GM19468 (cell line): ENCODE measurements around the gene ZFAND3.
"Not testable (repeated sequence)": the region's sequence is repeated elsewhere in the genome, so short reads cannot be mapped to it uniquely, and the experiment has no call there.

Experiments
- ATAC-seq: cut with Tn5 transposase; IDR thresholded peaks from one replicate; pipeline ENCODE4 v1.9.1; 2021; ENCODE audit warnings: mild to moderate bottlenecking, moderate library complexity, moderate number of reproducible peaks; ENCODE audit not compliant: unreplicated experiment; ENCODE audit errors: extremely low read depth

ZFAND3 gene

DNA sequence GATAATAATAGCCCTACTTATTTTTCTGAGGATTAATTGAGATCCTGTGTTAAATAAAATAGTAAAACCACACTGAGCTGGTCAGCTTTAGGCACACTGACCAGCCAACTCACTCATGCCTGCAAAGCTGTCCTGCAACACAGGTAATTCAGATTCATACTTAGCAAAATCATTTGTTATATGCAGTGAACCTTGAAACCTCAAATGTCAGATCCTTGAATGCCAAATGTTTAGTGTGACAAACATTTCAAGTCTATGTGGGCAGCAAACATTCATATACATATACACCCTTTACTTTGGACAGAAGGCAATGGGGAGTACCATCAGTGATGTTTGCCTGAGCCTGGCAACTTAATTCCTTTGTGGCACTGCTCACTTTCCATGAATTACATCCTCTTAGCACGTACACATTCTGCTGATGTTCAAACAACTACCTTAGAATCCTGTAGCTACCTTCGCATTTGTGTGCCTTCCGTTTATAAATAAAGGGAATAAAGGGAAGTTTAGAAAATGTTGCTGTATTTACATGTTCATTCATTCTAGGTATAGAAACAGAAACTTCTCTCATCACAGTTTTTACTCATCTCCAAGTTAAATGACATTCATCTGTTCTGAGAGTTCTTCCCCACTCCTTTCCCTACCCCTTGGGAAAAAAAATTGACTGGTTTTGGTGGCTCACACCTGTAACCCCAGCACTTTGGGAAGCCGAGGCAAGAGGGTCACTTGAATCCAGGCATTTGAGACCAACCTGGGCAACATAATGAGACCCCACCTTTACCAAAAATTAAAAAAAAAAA is 140.8 kb downstream of the ZFAND3 start:
- no peak for ATAC-seq

- not testable (repeated sequence) for ATAC-seq
Measured at GRCh38 chr6:37962481-37963080, 143.1 kb downstream of the ZFAND3 start.

DNA sequence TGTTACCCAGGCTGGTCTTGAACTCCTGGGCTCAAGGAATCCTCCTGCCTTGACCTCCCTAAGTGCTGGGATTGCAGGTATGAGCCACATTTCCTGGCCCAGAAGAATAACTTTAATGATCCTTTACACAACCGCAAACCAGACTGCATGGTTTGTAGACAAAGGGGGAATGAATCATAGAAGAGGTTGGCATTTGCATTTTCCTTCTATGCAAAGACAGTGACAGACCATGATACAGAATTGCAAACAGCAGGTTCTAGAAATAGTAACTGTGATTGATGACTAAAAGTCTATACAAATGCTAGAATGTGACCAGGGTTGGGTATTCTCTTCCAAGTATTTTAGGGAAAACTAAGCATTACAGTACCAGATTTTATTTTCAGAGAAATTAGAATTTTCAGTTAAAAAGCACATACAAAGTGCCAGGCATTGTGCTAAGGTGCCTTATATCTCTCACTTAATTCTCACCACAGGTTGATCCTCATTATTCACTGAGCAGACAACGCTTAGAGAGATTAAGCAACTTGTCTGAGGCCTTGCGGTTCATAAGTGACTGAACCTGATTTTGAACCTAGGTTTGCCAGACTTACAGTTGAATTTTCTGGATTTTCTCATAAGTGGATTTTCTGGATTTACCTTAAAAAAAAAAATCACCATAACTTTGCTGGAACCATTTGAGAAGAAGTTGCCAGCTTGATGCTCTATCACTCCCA is 146.6 kb downstream of the ZFAND3 start:
- no peak for ATAC-seq

DNA sequence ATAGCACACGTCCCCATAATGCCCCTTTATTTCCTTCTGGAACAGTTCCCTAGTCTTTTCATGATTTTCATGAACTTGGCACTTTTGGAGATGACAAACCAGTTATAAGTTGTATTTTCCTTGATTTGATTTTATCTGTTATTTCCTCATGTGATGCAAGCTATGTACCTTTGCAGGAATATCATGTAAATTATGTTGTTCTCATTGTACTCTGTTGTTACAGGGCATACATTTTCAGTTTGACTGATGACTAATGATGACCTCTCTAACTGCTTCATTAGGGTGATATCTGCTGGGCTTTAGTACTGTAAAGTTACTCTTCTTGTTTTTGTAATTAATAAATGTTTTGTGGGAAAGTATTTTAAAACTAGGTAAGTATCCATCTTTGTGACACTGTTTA is 147.3 kb downstream of the ZFAND3 start:
- ATAC-seq, result no peak

DNA sequence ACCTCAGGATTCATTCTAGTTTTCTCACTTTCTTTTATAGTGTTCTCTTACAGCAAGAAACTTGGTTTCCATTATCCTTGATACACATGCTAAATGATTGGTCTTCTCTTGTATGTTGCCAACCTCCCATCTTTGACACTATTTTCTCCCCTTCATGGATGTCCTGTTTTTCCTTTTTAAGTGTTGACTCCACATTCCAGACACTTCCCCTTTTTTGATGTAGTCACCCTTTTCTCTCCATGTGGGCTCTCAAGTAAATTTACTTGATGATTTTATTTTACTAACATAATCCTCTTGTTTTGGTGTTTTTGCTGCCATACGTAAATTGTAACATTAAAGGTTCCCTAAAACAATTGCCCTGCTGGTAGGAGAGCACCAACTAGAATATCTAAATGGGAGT is 148.1 kb downstream of the ZFAND3 start:
- no peak for ATAC-seq

DNA sequence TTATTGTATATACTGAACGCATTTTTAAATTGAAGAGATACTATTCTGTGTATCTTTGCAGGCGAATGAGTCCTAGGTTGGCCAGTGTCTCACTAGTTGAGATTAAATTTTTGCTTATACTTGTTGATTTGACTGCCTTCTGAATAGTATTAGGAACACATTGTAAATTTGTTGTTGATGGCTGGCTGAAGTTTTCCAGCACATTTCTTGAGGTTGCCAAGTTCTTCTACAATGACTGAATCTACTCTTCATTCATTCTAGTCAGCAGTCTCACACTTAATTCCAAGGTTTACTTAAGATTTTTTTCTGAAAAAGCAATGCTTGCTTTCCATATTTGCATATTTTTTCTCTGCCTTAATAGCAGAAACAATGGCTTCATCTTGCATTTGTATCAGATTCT is 151.7 kb downstream of the ZFAND3 start:
- no peak for ATAC-seq

DNA sequence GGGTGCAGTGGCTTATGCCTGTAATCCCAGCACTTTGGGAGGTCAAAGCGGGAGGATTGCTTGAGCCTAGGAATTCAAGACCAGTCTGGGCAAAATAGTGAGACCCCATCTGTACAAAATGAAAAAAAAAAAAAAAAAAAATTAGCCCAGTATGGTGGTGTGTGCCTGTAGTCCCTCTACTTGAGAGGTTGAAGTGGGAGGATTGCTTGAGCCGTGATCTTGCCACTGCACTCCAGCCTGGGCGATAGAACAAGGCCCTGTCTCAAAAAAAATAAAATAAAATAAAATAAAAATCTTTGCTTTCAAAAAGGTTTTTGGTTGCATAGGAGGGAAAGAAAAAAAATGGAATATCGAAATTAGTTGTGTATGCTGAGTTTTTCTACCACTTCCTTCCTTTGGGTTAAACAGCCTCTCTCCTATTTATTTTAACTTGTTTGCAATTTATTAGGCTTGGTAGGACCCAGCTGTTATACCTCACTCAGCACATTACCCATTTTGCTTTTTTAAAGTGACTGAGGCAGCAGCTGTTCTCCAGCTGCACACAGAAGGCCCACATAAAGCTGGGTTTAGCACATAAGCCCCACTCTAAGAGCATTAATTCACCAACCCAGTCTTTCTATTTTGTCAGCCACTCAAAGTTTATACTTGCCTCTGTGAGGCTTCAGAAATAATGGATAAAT is 152.3 kb downstream of the ZFAND3 start:
- no peak for ATAC-seq

GRCh38 chr6:37972994-37973757 is 153.6 kb downstream of the ZFAND3 start:
- no peak for ATAC-seq

DNA sequence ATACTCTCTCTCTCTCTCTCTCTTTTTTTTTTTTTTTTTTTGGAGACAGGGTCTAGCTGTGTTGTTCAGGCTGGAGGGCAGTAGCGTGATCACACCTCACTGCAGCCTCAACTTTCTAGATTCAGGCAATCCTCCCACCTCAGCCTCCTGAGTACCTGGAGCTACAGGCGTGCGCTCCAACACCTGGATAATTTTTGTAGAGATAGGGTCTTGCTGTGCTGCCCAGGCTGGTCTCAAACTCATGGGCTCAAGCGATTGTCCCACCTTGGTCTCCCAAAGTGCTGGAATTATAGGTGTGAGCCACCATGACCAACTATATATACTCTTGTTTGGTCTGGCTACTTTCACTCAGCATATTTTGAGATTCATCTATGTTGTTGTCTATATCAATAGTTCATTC is 154.9 kb downstream of the ZFAND3 start:
- no peak for ATAC-seq

DNA sequence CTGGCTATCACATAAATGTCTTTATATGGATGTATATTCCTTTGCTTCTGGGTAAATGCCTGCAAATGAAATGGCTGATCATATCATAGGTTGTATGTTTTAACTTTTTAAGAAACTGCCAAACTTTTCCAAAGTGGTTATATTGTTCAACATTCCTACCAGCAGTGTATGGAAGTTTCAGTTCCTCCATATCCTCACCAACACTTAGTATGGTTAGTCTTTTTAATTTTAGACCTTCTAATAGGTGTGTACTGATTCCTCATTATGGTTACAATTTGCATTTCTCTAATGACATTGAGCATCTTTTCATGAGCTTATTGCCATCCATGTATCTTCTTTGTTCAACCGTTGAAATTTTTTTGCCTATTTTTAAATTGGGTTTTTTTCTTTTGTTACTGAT is 155.4 kb downstream of the ZFAND3 start:
- ATAC-seq, result no peak

DNA sequence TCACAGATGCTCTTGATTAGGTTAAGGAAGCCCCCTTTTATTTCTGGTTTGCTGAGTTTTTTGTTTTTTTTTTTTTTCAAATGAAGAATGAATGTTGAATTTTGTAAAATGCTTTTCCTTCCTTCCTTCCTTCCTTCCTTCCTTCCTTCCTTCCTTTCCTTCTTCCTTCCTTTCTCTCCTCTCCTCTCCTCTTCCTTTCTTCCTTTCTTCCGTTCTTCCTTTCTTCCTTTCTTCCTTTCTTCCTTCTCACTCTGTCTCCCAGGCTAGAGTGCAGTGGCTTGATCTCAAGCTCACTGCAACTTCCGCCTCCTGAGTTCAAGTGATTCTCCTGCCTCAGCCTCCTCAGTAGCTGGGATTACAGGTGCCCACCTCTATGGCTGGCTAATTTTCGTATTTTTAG is 158.2 kb downstream of the ZFAND3 start:
- ATAC-seq, result no peak

GRCh38 chr6:37979392-37980221 is 160.1 kb downstream of the ZFAND3 start:
- no peak for ATAC-seq

GRCh38 chr6:37980222-37980595 is 160.7 kb downstream of the ZFAND3 start:
- no peak for ATAC-seq

DNA sequence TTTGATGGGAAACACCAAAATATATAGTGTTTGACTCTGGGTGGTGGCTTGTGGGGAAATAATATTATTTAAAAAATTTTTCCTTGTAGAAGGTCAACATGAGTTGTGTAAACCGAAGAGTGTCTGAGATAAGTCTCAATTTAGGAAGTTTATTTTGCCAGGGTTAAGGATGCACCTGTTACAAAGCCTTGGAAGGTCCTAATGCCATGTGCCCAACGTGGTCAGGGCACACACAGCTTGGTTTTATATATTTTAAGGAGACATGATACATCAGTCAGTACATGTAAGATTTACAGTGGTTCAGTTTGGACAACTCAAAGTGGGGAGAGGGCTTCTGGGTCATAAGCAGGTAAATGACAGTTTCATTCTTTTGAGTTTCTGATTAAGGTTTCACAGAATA is 162.1 kb downstream of the ZFAND3 start:
- ATAC-seq, result no peak

DNA sequence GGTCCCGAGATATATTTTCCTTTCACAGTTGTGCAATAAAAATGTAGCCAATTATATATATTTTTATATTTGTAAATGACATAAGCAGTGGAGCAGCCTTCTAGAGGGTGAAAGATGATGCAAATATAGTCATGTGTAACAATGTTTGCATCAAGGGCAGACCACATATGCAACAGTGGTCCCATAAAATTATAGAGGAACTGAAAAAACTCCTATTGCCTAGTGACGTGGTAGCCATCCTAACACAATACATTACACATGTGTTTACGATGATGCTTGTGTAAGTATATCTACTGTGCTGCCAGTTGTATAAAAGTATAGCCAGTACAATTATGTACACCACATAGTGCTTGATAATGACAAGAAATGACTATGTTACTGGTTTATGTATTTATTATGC is 162.8 kb downstream of the ZFAND3 start:
- no peak for ATAC-seq

GRCh38 chr6:37983720-37984501 is 164.4 kb downstream of the ZFAND3 start:
- no peak for ATAC-seq

DNA sequence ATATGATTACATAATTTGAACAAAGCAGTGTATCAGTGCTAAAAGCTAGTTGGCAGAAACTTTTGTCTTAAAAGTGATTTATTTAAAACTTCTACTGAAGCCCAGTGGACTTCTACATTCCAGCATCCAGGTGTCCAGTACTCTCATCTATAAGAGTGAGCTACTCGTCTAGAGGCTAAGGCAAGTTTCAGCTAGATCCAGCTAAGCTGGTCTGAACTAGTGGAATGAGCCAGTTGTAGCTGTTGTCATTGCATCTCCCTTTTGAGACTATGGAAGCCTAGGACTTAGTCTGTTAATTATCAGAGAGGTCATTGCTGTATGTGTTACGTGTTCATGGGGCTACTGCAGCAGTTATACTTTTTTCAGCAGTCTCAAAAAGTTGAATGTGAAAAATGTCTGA is 165.1 kb downstream of the ZFAND3 start:
- ATAC-seq, result no peak

DNA sequence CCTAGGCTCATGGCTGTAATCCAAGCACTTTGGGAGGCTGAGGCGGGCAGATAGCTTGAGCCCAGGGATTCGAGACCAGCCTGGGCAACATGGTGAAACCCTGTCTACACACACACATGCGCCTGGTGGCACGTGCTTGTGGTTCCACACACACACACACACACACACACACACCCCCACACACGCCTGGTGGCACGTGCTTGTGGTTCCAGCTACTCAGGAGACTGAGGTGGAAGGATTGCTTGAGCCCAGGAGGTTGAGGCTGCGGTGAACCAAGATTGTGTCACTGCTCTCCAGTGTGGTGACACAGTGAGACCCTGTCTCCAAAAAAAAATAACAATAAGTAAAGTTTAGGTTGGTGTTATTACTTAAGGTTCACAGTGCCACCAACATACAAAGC is 165.8 kb downstream of the ZFAND3 start:
- no peak for ATAC-seq

- no peak for ATAC-seq
Measured at GRCh38 chr6:37987018-37987417, 167.5 kb downstream of the ZFAND3 start.
